HG03469 (cell line): ENCODE results near the gene TESK2.
"Not testable (repeated sequence)": the region's sequence is repeated elsewhere in the genome, so short reads cannot be mapped to it uniquely, and the experiment has no call there.

Experiments
- ATAC-seq: cut with Tn5 transposase; IDR thresholded peaks from one replicate; pipeline ENCODE4 v1.9.1; 2021; ENCODE audit warnings: mild to moderate bottlenecking, moderate library complexity, moderate number of reproducible peaks; ENCODE audit not compliant: unreplicated experiment

The TESK2 gene

DNA sequence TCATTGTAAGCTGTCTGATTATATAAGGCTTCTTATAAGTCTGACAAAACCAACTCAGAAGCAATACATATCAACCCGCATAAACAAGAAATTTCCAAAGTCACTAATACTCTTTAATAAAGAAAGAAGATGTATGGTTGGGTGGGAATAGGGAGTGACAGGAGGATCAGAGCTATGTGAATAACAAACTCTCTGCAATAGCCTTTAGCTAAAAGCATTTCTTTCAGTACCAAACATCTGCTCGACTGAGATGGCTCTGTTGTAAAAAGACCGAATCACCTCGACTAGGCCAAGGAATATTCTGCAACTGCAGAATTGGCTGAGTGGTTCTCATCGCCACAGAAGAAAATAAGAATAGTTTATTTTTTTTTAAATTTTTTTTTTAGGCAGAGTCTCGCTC, 111.4 kb downstream of the TESK2 start:
- ATAC-seq: no peak

DNA sequence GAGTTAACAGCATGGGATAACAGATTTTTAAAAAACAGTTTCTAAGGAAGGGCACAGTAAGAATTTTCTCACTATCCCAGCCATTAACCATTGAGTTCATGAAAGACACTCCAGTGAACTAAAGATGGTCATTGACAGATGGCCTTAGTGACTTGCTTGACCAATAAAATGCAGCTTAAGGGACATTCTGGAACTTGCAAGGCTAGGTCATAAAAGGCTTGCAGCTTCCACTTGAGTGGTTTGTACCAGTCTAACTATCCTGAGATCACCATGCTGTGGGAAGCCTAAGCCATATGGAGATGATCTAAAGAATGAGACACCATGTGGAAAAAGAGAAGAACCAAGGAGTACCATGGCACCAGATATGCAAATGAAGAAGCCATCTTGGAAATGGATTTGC, 112.8 kb downstream of the TESK2 start:
- ATAC-seq: no peak

DNA sequence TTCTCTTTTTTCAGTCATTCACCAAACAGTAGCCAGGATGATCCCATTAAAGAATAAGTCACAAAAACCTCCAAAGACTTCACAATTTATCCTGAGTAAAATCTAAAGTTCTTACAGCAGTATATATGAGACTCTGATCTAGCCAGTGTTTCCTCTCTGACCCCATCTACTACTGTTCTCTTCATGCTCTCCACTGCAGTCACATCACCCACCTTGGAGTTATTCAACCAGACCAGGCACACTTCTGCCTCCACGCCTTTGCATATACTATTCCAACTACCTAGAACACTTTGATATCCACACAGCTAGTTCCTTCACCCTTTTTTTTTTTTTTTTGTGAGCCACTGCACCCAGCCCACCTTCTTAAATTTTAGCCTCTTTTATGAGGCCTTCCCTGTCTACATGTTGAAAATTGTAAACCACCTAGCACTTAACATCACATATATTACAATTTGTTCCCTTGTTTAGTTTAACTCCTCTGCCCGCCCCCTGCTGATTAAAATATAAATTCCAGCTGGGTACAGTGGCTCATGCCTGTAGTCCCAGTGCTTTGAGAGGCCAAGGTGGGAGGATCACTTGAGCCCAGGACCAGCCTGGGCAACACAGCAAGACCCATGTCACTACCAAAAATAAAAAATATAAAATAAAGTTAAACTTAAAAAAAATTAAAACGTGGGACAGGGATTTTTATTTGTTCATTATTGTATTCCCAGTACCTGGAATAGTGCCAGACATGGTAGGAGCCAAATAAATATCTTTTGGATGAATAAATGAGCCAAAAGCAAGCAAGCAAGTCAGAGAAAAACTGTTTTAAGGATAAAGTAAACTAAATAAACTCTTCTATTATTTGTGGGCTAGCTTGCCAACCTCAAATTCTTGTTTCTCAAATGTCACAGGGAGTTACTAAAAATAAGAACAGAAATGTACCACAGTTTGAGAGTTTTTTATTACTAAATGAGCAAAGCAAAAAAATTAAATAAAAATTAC, 115.6 kb downstream of the TESK2 start:
- no peak for ATAC-seq

DNA sequence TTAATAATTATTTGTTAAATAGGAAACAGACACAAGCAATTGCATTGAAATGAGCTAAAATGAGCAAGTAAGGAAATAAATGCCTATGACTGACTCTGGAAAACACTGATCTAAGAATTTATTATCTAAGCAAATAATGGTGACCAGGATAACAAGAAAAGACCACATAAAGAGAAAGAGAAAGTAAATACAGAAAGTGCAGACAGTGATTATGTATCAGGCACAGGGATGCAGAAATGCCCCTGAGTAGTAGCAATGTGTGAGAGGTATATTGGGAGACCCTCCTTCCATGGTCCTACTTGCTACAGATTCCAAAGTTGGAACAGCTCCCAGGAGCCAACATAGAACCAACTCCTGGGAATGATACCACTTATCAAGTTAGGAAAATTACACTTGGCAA, 117.4 kb downstream of the TESK2 start:
- no peak for ATAC-seq

DNA sequence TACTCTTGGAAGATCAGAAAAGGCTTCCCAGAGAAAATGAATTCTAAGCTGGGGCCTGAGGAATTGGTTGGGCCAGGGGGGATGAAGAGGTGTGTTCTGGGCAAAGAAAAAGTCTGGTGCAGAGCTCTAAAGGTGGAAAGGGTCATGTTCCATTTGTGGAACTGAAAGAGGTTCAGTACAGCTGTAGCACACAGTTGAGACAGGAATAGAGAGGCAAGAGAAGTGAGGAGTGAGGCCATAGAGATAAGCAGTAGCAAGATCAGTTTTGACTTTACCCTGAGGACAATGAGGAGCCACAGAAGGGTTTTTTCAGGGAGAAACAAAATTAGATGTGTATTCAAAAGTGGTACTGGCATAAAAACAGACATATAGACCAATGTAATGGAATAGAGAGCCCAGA, 120.4 kb downstream of the TESK2 start:
- no peak for ATAC-seq

DNA sequence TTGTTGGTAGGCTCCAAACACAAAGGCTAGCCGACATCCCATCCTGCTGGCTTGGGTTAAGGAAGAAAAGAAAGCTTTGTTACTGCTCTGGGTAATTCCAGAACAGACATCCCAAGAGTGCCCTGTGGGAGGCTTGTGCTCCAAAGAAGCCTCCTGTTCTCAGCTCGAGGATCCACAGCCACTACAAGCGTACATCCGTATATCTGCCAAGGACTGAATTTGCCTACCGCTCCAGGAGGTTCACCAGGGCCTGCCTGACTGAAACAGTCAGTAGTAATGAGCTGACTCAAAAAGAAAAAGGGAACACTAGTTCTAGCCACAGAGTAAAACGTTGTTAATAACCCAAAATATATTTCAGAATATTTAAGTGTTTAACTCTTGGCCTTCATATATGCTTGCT, 125.9 kb downstream of the TESK2 start:
- ATAC-seq: no peak

DNA sequence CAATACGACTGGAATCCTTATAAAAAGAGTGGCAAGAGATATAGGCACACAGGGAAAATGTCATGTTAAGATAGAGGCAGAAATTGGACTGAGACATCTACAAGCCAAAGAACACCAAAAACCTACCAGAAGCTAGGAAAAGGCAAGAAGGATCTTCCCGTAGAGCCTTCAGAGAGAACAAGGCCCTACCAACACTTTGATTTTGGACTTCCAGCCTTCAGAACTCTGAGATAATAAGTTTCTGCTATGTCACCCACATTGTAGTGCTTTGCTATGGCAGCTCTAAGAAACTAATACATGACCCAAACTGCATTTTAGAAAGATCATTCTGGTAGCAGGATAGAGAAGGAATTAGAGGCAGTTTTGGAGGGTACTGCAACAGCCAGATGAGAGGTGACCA, 126.7 kb downstream of the TESK2 start:
- no peak for ATAC-seq

DNA sequence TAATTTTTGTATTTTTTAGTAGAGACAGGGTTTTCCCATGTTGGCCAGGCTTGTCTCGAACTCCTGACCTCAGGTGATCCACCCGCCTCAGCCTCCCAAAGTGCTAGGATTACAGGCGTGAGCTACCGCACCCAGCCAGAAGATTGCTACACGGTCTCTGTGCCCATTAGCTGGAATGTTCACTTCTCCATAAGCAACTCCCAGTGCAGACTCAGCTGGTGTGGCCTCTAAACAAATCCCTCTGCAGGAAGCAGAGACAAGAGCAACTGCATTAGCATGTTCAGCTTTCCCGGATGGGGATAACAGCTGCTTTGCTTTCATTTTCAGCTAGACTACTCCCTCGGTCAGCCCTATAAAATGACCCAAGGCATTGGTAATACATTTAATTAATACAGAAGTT, 130.0 kb downstream of the TESK2 start:
- not testable (repeated sequence) for ATAC-seq

DNA sequence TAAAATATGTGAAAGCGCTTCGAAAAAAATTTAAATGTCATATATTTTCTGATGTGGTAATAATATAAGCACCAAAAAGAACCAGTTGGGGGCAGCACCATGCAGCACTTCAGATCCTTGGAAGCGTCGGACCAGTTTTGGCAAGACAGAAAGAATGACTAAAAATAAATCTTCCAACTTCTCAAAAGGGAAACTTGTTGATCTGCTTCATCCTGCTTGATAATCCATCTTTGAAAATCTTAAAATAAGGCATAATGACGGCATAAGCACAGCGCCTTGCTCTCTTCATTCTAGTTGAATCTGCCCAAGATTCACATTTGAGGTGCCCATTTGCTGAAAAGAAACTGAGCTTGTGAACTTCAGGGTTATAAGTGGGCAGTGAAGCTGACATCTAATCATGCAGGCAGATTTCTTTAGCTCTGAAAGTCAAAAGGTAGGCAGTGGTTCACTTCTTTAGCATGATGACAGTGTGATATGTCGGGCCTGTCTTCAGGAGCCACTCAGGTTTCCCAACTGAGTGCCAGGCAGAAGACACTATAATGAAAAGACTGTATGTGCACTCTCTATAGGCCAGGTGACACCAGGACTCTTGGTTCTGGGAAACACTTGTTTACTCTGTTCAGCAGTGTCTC, 131.0 kb downstream of the TESK2 start:
- ATAC-seq: no peak

DNA sequence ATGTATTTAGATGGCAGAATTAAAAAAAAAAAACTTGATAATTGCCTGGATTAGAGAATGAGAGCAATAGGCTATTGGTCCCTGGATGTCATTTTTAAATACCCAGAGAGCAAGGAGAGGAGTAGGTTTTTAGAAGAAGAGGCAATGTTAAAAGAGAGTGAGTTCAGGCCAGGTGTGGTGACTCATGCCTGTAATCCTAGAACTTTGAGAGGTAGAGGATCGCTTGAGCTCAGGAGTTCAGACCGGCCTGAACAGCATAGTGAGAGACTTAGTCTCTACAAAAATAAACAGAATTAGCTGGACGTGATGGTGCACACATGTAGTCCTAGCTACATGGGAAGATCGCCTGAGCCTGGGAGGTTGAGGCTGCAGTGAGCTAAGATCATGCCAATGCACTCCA, 134.8 kb downstream of the TESK2 start:
- no peak for ATAC-seq

DNA sequence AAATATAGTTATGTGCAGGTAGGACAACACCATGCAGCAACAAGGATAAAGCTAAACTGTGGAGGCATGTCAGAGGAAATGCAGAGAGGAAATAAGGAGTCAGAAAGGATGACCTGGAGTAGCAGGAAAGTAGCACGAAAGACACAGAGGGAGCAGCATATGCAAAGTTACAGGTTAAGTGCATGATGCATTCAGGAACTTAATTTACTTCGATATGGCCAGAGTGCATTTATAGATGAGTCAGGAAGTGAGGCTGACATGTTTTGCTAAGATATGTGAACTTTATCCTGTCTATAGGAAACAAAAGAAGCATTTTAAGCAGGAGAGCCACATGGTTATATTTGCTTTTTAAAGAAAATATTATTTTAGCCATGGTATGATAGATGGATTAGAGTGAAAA, 135.3 kb downstream of the TESK2 start:
- ATAC-seq: no peak

DNA sequence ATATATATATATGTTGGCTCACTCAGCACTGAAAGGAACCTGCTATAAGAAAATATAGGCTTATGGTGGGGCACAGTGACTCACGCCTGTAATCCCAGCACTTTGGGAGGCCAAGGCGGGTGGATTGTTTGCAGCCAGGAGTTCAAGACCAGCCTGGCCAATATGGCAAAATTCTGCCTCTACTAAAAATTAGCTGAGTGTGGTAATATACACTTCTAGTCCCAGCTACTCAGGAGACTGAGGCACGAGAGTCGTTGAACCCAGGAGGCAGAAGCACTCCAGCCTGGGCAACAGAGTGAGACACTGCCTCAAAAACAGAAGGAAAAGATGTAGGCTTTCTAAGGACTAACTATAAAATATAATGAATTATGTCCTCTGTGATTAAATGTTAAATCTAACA, 136.1 kb downstream of the TESK2 start:
- ATAC-seq: no peak

DNA sequence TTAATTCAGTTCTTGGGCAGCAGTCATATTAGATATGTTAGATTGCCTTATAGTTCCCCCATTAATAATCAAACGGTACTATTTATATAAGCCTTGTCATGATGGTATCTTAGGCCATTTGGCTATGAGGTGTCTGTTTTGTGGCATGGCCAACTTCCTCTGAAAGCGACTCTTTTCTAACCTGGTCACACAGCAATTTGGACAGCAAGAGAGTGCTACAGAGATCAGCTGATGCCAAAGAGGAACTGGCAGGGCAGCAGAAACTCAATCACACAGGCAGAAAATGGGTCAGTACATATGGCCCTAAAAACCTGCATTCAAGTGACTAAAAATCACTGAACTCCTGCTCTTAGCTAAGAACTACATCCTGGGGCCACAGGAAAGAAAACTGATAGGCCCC, 137.3 kb downstream of the TESK2 start:
- ATAC-seq: no peak

DNA sequence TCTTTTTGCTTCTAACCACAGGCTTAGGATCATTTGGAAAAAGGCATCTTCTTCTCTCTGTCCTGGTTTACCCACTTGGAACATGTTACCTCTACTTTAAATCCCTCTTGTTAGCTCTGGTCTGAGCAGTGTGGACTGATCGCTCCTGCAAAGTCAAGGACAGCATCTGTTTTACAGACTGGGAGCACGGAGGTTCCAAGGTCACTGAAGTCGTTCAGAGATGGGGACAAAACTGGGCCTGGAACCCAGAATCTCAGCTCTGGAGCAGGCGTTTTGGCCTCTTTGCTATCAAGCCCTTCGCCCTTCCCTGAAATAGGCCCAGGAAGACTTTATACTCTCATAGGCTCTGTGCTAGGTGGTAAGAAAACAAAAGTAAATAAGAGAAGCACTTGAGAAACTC, 139.5 kb downstream of the TESK2 start:
- no peak for ATAC-seq

DNA sequence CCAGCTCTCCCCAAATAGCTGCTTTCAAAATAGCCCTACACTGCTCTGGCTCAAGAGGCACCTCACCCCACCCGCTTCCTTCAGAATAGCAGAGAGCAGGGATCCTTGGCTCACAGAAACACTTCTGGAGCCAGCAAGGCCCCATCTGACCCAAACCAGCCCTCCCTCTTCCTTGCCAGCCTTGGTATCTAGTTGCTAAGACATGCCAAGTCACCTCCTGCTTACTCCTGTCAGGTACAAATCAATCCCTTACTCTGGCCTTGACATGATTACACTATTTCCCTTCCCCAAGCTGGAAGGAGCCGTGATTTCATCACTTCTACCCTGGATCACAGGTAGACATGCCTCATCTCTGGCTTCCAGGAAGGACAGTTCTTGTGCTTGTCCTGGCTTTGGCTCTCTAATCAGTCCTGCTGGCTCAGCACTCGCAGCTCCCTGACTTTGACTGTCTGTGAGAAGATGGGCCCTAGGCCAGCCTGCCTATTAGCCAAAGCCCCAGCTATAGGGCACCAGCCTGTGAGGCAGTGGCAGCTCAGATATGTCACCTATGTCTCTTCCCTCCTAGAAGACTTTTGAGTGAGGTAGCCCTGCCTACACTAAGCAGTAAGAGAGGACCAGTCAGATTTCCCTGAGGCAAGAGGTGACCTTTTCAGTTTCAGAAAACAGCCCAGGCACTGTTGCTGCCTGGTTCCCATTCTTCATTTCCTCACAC, 141.8 kb downstream of the TESK2 start:
- no peak for ATAC-seq

DNA sequence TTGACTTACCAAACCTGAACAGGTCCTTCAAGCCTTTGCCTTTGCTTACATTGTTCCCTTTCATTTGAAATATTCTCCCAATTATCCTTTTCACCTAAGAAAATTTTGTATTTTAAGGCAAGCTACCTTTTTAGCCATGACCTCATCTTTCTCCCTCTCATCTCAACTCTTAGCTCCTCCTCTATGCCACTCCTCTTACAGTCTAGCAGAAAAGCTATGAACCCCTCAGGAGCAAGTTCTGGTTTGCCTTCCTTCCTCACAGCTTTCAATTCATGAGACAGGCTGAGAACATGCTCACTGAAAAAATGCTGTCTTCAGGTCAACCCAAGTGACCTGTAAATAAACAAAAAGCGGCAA, 142.4 kb downstream of the TESK2 start:
- no peak for ATAC-seq

DNA sequence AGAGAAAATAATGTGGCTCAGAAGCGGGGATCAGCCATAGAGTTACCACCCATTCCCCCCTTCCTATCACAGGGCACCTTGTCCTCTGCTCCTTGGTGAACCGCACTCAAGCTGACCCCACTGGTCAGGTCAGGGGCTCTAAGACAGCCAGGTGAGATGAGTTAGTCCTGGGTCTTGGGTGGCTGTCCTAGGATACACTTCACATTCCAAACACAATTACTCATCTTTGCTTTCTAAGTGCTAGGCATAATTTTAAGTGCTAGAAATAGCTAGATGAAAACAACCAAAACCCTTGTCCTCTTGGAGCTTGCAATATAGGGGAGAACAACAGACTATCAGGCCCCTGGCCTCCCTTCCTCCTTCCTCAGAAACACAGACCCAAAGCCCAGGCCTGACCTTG, 142.9 kb downstream of the TESK2 start:
- no peak for ATAC-seq

DNA sequence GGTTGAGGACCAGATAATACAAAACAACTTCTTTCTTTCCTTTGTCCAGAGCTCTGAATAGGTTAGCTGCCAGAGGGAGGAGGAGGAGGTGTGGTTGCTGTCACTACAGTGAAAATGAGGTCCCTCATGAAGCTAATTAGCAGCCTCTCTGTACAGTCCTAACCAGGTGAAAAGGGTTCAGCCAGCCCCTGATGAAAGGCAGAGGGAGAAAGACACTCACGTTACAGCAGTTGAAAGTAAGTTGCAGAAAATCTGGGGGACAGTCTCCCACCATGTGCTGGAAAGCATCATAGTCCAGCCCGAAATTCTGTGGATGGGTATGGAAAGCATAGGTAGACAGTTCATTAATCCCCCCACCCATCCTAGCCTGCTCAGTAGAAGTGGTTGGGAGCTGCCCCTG, 144.5 kb downstream of the TESK2 start:
- no peak for ATAC-seq

DNA sequence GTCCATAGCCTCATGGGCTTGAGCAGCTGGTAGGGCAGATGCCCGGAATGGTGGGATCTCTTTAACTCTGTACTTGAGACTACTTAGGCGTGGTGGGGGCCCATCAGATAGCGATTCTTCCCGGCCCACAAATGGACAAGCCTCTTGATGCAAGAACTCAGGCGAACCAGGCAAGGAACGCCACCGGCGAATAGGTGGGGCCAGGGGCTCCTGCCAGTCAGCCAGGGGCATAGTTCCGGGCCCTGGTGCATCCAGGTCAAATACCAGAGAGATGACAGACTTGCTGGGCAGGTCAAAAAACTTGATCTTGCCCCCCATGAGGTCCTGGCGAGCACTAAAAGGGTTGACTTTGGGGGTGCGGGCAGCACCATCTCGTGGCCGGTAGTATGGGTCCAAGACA, 145.9 kb downstream of the TESK2 start:
- ATAC-seq: no peak

DNA sequence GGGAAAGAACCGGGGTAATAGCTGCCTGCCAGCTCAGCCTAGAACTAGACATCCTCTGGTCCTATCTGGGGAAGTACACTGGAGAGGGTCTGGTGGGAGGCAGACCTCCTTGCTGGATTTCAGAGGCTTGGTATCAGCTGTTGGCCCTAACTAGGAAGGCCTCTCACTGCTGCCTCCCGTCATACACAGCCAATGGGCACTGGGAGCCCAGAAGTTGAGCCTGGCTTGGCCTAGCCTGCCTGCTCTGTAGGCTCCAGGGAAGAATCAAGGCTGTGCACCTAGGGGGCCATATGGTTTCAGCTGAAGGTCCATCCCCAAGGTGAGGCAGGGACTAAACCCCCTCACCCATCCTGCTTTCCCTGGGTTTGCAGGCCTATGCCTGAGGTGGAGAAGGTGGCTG, 146.5 kb downstream of the TESK2 start:
- ATAC-seq: no peak

DNA sequence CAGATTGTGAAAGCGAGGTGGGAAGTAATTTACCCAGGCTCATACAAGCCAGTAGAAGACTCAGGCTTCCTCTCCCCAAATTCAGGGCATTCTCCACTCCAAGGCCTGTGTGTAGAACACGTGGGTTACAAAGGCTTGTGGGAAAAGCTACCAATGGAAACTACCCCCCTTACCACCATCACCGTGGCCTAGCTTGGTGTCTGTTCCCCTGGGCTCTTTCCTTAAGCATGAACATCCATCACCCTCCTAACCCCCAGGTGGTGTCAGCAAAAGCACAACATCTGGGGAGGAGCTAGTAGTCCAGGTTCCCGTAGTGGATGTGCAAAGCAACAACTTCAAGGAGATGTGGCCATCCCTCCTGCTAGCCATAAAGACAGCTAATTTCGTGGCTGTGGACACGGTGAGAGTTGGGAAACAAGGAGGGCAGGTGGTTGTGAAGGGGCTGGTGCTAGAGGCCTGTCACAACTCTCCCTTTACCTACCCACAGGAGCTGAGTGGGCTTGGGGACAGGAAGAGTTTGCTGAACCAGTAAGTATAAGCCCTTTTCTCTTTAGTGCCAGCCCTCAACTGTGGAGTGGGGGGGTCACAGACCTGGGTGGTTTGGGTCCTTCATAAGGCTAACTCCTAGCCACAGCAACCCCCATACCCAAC, 150.0 kb downstream of the TESK2 start:
- no peak for ATAC-seq
